Measurements from ENCODE around the gene INSIG1.

The INSIG1 gene

GRCh38 chr7:155300641-155301452 lies 3.2 kb downstream of the INSIG1 start:
- no peak for DNase-seq (ENCODE audit: low read depth, low spot score)

DNA sequence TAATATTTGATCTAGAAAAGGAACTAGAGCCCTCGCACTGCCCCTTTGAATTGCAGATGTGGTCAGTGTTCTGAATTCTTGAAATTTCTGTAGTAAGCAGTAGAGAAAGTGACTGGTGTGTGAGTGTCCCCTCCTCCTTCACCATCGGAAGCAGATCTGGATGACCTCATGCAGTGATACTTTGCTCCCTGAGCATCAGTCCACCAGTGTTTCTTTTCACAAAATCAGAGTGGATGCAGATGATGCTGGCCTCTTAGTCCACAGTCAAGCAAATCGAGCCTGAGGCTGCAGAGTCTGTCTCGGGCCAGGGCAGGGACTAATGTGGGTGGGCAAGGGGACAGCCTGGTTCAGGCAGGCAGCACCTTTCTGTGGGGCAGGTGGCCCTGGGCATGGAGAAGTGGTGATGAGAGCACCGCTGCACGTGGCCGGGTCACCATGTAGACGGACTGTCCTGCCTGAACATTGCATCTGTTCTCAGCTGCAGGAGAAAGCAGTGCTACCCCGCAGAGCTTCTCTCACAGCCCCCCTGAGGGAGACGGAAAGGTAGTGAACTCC lies 5.4 kb downstream of the INSIG1 start:
- no peak for DNase-seq (ENCODE audit: low read depth, low spot score)

GRCh38 chr7:155303897-155304296 lies 6.2 kb downstream of the INSIG1 start:
- DNase-seq (ENCODE audit: low read depth, low spot score), result no peak

DNA sequence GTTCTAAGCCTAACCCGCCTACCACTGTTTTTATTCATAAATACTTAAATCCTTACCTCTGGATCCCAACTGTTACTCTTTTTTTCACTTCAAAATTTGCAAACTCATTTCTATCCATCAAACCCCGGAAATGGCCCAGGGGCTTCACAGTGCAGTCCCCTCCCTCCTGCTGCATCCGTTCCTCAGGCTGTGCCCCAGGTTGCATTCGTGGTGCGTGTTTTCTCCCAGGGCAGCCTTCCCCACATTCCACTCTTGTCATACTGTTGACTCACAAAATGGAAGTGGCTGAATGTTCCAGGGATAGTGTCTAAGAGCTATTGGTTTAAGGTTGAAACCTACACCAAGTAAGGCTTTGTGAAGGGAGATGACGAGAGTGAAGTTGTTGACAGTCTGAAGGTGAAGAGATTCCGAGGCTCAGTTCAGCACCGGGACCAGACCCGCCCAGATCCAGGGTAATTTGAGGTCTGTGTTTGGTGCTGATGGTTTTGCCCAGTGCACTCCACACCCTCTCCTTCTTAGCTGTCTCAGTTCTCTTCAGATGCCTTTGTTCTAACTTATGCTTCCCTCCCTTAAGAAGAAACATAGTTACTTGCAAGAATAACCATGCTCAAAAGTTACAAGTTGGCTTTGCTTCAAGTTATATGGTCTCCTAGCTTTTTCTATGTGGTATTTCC lies 7.7 kb downstream of the INSIG1 start:
- DNase-seq (ENCODE audit: low read depth, low spot score), result no peak

DNA sequence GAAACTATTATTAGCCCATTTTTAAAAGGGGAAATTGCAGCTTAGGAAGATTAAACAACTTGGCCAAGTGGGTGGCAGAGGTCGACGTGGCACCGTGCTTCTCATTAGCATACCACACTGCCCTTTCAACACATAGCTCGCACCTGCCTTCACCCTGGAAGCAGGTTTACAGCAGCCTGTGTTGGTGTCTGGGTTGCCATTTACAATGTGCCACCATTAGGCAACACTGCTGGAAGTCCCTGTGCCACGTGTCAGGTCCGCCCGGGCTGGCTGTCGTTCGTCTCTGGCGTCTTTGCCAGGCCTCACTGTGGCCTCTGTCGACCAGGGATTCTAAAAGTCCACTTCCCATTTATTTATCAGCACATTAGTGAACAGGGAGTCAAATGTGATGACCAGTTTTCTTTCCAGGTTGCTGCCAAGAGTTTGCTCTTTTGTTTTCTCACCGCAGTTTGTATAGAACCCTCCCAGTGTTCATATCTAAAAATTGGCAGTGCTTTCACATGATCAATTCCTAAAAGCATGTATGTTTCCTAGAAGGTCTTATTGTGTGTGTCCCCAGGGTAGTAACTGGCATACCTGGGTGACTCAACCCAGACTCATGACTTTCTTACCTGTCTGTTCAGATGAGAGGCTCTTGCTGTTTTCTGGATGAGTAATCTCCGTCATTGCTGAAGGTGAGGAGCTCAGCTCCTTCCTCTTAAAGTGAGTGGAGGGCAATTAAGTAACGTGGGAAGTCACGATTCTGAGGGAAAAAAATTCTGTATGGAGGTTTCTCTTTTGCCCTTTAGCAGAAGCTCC lies 9.2 kb downstream of the INSIG1 start:
- DNase-seq (ENCODE audit: low read depth, low spot score), result no peak

DNA sequence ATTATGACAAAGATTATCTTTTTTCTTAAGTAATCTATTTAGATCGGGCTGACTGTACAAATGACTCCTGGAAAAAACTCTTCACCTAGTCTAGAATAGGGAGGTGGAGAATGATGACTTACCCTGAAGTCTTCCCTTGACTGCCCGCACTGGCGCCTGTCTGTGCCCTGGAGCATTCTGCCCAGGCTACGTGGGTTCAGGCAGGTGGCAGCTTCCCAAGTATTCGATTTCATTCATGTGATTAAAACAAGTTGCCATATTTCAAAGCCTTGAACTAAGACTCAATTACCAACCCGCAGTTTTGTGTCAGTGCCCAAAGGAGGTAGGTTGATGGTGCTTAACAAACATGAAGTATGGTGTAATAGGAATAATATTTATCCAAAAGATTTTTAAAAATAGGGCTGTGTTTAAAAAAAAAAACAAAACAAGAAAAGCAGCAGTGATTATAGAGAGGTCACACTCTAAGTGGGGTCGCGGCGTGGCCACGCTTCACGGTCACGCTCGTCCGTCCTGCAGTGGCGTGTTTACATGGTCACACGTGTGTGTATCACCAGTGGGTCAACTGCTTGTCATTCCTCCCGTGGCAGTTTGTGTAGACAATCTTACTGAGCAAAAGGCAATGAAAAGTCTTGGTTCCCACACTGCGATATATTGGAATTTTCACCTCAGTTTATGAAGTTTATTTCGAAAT lies 10.8 kb downstream of the INSIG1 start:
- no peak for DNase-seq (ENCODE audit: low read depth, low spot score)

DNA sequence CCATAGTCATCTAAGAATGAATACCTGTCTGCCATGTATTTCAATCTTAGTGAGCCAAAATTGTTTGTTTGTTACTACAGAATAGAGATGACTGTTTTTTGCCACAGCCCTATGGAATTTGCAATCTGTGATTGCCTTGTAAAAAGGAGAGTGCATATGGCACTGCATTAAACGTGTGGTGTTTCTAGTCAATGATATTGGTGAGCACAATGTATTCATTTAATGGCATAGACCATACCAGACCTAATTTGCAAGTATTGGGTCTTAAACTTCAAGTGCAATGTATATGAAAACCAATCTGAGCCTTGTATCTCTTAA lies 11.3 kb downstream of the INSIG1 start:
- no peak for DNase-seq (ENCODE audit: low read depth, low spot score)

DNA sequence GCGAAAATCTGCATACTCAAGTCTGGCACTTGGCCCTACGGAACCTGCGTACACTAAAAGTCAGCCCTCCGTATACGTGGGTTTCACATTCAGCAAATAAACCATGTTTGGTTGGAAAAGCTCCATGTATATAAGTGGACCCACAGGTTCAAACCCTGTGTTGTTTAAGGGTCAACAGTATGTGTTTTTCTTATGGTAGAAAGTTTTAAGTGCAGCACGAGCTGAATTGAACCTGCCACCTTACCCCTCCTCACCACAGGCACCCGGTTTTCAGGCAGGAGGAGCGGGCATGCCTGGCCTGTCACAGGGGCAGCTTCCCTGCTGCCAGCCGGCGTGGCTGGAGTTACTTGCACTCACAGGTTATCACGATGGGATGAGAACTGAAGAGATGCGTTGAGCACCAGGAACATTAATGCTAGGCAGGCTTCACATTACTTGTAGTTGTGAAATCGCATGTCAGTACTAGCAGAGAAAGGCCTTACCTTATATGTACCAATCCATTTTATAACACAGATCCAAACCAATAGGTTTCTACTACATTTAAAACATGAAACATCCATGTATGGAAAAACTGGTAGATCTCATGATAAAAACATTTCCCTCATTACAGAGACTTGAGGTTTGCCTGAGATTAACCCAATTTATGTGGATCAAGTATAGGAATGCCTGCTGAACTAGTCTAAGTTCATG lies 12.9 kb downstream of the INSIG1 start:
- DNase-seq (ENCODE audit: low read depth, low spot score), result no peak

- DNase-seq (ENCODE audit: low read depth, low spot score), result no peak
These were observed 14.3 kb downstream of the INSIG1 start for GRCh38 chr7:155311826-155312537.

GRCh38 chr7:155312633-155313032 lies 15.0 kb downstream of the INSIG1 start:
- no peak for DNase-seq (ENCODE audit: low read depth, low spot score)

DNA sequence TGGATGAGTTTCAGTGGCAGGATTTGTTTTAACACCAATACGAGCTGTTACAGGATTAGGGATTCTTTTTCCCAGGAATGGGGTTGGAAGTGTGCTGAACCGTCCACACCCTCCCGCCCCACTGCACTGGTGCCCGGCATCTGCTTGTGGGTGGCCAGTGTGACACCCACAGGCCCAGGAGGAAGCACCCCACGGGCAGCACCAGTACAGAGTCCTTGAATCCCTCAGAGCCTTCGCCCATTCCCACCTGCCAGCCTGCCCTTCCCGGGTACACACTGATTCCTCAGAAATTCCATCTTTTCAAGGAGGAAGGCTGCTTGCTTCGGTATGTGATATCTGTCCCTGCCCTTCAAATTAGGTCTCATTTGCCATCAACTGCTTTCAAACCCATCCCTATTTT lies 15.4 kb downstream of the INSIG1 start:
- DNase-seq (ENCODE audit: low read depth, low spot score), result no peak

DNA sequence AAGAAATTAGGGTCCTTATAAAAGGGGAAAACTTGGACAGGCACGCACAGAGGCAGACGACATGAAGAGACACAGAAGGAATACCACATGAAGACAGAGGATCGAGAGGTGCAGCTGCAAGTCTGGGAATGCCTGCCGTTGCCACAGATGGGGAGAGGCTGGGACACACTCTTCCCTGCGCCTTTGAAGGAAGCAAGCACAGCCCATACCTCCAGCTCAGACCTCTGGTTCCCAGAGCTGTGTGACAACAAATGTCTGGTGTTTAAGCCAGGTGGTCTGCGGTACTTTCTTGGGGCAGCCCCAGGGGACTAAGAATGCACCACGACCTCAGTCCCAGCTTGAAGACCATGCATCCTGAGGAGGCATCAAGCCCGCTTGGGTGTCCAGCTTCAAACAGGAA lies 18.3 kb downstream of the INSIG1 start:
- DNase-seq (ENCODE audit: low read depth, low spot score), result no peak

DNA sequence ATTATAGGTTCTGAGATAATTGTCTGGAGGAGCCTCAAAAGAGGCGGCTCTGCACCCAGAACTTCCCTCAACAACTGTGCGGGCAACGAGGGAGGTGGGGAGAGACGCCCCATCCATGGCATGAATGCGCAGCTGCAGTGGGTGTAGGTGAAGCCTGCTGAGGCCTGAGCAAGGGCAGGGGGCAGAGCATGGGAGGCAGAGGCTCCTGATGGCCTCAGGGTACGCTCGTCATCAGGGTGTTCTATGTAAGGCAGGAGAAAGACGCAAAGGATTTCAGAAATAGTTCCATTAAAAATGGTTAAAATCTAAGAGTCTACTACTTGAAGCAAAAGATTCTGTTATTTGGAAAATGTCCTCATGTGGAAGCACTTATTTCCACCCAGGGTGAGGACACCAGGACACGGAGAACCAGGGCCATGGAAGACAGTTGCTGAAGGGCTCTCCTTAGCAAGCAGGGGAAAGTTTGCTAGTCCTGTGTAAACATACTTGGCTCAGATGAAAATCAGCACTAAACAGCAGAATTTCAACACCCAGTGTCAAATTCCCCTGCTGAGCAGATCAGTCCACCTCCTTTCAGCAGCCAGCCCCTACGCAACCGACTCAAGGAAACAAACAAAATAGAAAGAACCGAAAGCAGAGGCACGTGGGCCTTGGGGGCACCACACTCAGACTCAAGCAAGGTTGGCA lies 18.9 kb downstream of the INSIG1 start:
- no peak for DNase-seq (ENCODE audit: low read depth, low spot score)

DNA sequence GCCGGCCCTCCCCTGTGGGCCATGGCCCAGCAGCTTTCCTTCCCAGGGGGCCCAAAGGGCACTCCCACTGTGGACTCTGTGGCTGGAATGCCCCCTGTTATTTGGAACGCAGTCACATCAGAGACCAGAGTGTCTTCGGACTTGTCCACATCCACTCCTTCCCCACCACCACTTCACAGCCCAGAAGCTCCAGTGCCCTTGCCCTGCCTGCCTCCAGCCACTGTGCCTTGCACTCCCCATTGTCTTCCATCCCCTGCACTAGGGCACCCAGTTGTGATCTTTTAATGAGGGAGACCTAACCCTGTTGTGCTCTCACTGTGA lies 19.4 kb downstream of the INSIG1 start:
- DNase-seq (ENCODE audit: low read depth, low spot score), result no peak

GRCh38 chr7:155318245-155318644 lies 20.6 kb downstream of the INSIG1 start:
- DNase-seq (ENCODE audit: low read depth, low spot score), result no peak

- DNase-seq (ENCODE audit: low read depth, low spot score), result no peak
These were observed 24.9 kb downstream of the INSIG1 start for GRCh38 chr7:155322530-155322929.

- no peak for DNase-seq (ENCODE audit: low read depth, low spot score)
These were observed 25.4 kb downstream of the INSIG1 start for GRCh38 chr7:155323001-155323638.

GRCh38 chr7:155324012-155324917 lies 26.6 kb downstream of the INSIG1 start:
- no peak for DNase-seq (ENCODE audit: low read depth, low spot score)

DNA sequence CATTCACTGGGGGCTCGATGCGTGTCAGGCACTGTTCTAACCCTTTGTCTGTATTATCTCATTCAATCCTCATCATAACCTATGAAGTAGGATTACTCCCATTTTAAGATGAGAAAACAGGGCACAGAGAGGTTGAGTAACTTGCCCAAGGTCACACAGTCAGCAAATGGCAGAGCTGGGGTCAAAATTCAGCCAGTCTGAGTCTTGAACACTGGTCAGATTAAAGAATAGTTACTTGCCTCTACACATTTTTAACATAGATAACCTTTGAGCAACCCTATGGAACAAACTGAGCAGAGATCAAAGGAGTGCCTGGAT lies 27.2 kb downstream of the INSIG1 start:
- no peak for DNase-seq (ENCODE audit: low read depth, low spot score)

Measured in ELF-1 (cell line).